Retinal pigment epithelial cell (primary cell): ENCODE data around the gene FAM174B.

Experiments
- DNase-seq: peaks from one replicate; pipeline ENCODE4 v3.0.0-alpha.2; 2010; ENCODE audit warnings: low read depth
- H3K4me3 ChIP-seq: 2 replicates; pipeline ENCODE4 v1.5.1; 2011; ENCODE audit warnings: mild to moderate bottlenecking, low read length, control low read depth, moderate library complexity
- CTCF ChIP-seq: conservative IDR thresholded peaks from 2 replicates; pipeline ENCODE4 v1.5.1; 2011; ENCODE audit warnings: low read depth, low read length, control low read depth, inconsistent platforms

The FAM174B gene

DNA sequence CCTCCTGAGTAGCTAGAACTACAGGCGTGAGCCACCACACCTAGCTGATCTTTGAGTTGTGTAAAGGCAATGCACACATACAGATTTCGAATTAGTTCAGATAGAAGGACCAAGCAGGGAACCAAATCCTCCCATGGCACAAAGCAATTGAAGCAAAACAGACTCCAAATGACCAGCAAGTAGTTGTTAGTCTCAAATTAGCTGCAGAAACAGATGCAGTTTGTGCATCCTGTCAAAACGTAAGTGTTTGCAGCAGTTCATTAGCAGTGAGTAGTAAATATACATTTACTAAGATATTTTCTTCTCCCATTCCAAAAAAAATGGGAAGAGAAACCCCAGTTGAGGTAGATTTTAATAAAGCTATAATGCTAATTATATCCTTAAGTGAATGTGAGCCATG, 15.8 kb upstream of the FAM174B start:
- no peak for TF ChIP-seq CTCF
- DNase-seq = no peak
- no peak overlapping the region for H3K4me3 ChIP-seq

- DNase-seq = no peak
- H3K4me3 ChIP-seq = no peak overlapping the region
- TF ChIP-seq CTCF = no peak
These were observed 15.0 kb upstream of the FAM174B start for GRCh38 chr15:92670621-92671020.

GRCh38 chr15:92669432-92669831, 13.9 kb upstream of the FAM174B start:
- no peak for TF ChIP-seq CTCF
- DNase-seq = no peak
- H3K4me3 ChIP-seq = no peak overlapping the region

DNA sequence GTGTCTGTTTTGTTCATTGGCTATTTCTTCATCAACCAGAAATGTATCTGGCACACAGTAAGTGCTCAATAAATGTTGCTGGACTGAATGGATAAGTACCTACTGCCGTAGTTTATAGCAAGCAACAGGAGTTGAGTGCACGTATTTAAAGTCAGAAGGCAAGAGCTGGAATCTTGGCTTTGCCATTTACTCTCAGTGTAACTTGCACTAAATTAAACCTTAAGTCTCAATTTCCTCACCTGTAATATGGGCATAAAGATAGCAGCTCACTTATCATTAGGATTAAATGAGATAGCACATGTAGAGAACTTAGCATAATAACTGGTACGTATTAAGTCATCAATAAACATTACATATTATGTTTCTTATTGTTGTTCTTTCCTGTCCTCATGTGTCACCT, 13.0 kb upstream of the FAM174B start:
- no peak overlapping the region for H3K4me3 ChIP-seq
- no peak for DNase-seq
- TF ChIP-seq CTCF = no peak

GRCh38 chr15:92667970-92668485, 12.5 kb upstream of the FAM174B start:
- TF ChIP-seq CTCF = no peak
- no peak overlapping the region for H3K4me3 ChIP-seq
- no peak for DNase-seq

DNA sequence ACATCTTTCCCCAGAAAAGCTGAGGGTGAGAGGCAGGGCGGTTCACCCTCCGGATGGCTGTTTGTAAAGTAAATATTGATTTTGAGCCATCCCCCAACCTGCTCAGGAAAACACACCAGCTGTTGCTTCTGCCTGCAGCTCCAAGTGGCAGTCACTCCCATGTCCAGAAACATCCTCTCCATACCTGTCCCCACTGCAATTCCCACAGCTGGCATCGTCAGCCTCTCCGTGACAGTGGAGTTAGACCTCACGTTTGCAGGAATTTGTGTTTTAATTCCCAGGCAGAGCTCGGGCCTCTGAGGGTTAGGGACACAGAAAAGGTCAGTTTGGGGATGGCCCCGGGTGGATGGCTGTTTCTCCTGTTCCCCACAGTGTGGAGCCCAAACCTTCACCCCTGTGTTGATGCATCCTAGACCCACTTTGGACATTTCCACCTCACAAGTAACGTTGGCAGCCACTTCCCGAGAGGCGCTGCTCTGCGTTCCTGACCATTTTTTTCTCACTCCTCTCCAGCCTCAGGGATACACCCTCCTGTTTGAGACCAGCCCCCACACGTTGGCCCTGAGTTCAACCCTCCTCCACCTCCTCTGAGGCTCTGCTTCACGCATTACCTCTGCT, 11.8 kb upstream of the FAM174B start:
- H3K4me3 ChIP-seq = no peak overlapping the region

More for the DNA sequence above, 11.8 kb upstream of the FAM174B start:
- no peak for TF ChIP-seq CTCF
- no peak for DNase-seq
